ENCODE data around the gene DTWD2.
"Not testable (repeated sequence)": the region's sequence is repeated elsewhere in the genome, so short reads cannot be mapped to it uniquely, and the experiment has no call there.

Gene DTWD2

GRCh38 chr5:118857700-118858099 is 130.6 kb downstream of the DTWD2 start:
- Histone ChIP-seq H3K9ac (ENCODE audit: low read depth, low read length) (no peak overlapping the region), H3K27me3 (ENCODE audit: control insufficient read depth, insufficient read depth, low read length) (no peaks in the 10 kb centered on the region), H3K9me3 (replicated peaks; ENCODE audit: low read length) (no peaks in the 10 kb centered on the region), H3K4me1 (ENCODE audit: control insufficient read depth, insufficient read depth, low read length) (peaks cover 3% of the 10 kb centered on the region), H3K4me2 (ENCODE audit: low read length) (no peak overlapping the region), H3K36me3 (ENCODE audit: insufficient read depth, low read length) (no peaks in the 10 kb centered on the region), H3K4me3 (ENCODE audit: low read length) (no peak overlapping the region)

- H3K27me3 ChIP-seq (ENCODE audit: control insufficient read depth, insufficient read depth, low read length), result no peaks in the 10 kb centered on the region
- H3K9me3 ChIP-seq (replicated peaks; ENCODE audit: low read length), result no peaks in the 10 kb centered on the region
- H3K36me3 ChIP-seq (ENCODE audit: insufficient read depth, low read length), result no peaks in the 10 kb centered on the region
- no peak overlapping the region for H3K4me3 ChIP-seq (ENCODE audit: low read length)
- no peak overlapping the region for H3K9ac ChIP-seq (ENCODE audit: low read depth, low read length)
- H3K4me1 ChIP-seq (ENCODE audit: control insufficient read depth, insufficient read depth, low read length), result no peaks in the 10 kb centered on the region
- H3K4me2 ChIP-seq (ENCODE audit: low read length), result no peak overlapping the region
These were observed 133.5 kb downstream of the DTWD2 start for GRCh38 chr5:118854819-118855218.

- not testable (repeated sequence) for H3K4me2 ChIP-seq (ENCODE audit: low read length); H3K27me3 ChIP-seq (ENCODE audit: control insufficient read depth, insufficient read depth, low read length)
These were observed 136.6 kb downstream of the DTWD2 start for GRCh38 chr5:118851785-118852184.

GRCh38 chr5:118849507-118849906 is 138.8 kb downstream of the DTWD2 start:
- not testable (repeated sequence) for H3K9me3 ChIP-seq (replicated peaks; ENCODE audit: low read length); H3K4me1 ChIP-seq (ENCODE audit: control insufficient read depth, insufficient read depth, low read length); H3K36me3 ChIP-seq (ENCODE audit: insufficient read depth, low read length); H3K9ac ChIP-seq (ENCODE audit: low read depth, low read length); H3K4me3 ChIP-seq (ENCODE audit: low read length); H3K27me3 ChIP-seq (ENCODE audit: control insufficient read depth, insufficient read depth, low read length); H3K4me2 ChIP-seq (ENCODE audit: low read length)

More at GRCh38 chr5:118851785-118852184, 136.6 kb downstream of the DTWD2 start:
- not testable (repeated sequence) for H3K4me1 ChIP-seq (ENCODE audit: control insufficient read depth, insufficient read depth, low read length); H3K4me3 ChIP-seq (ENCODE audit: low read length); H3K9me3 ChIP-seq (replicated peaks; ENCODE audit: low read length); H3K36me3 ChIP-seq (ENCODE audit: insufficient read depth, low read length); H3K9ac ChIP-seq (ENCODE audit: low read depth, low read length)

- Histone ChIP-seq H3K9ac (ENCODE audit: low read depth, low read length) (no peak overlapping the region), H3K36me3 (ENCODE audit: insufficient read depth, low read length) (no peaks in the 10 kb centered on the region), H3K4me1 (ENCODE audit: control insufficient read depth, insufficient read depth, low read length) (no peaks in the 10 kb centered on the region)
These were observed 144.0 kb downstream of the DTWD2 start for GRCh38 chr5:118844351-118844750.

GRCh38 chr5:118834710-118835109 is 153.6 kb downstream of the DTWD2 start:
- Histone ChIP-seq H3K9me3 (replicated peaks; ENCODE audit: low read length) (no peaks in the 10 kb centered on the region), H3K4me3 (ENCODE audit: low read length) (no peak overlapping the region), H3K4me2 (ENCODE audit: low read length) (no peak overlapping the region), H3K27me3 (ENCODE audit: control insufficient read depth, insufficient read depth, low read length) (no peaks in the 10 kb centered on the region), H3K36me3 (ENCODE audit: insufficient read depth, low read length) (no peaks in the 10 kb centered on the region), H3K9ac (ENCODE audit: low read depth, low read length) (no peak overlapping the region), H3K4me1 (ENCODE audit: control insufficient read depth, insufficient read depth, low read length) (no peaks in the 10 kb centered on the region)

More at GRCh38 chr5:118844351-118844750, 144.0 kb downstream of the DTWD2 start:
- Histone ChIP-seq H3K4me2 (ENCODE audit: low read length) (no peak overlapping the region), H3K27me3 (ENCODE audit: control insufficient read depth, insufficient read depth, low read length) (no peaks in the 10 kb centered on the region), H3K9me3 (replicated peaks; ENCODE audit: low read length) (no peaks in the 10 kb centered on the region), H3K4me3 (ENCODE audit: low read length) (no peak overlapping the region)

GRCh38 chr5:118832974-118833373 is 155.4 kb downstream of the DTWD2 start:
- Histone ChIP-seq H3K9ac (ENCODE audit: low read depth, low read length) (no peak overlapping the region), H3K27me3 (ENCODE audit: control insufficient read depth, insufficient read depth, low read length) (no peaks in the 10 kb centered on the region), H3K36me3 (ENCODE audit: insufficient read depth, low read length) (no peaks in the 10 kb centered on the region), H3K4me2 (ENCODE audit: low read length) (no peak overlapping the region), H3K4me3 (ENCODE audit: low read length) (no peak overlapping the region), H3K9me3 (replicated peaks; ENCODE audit: low read length) (no peaks in the 10 kb centered on the region), H3K4me1 (ENCODE audit: control insufficient read depth, insufficient read depth, low read length) (no peaks in the 10 kb centered on the region)

GRCh38 chr5:118825226-118825625 is 163.1 kb downstream of the DTWD2 start:
- Histone ChIP-seq H3K9ac (ENCODE audit: low read depth, low read length) (no peak overlapping the region), H3K4me1 (ENCODE audit: control insufficient read depth, insufficient read depth, low read length) (no peaks in the 10 kb centered on the region), H3K4me3 (ENCODE audit: low read length) (no peak overlapping the region), H3K36me3 (ENCODE audit: insufficient read depth, low read length) (no peaks in the 10 kb centered on the region), H3K4me2 (ENCODE audit: low read length) (no peak overlapping the region), H3K9me3 (replicated peaks; ENCODE audit: low read length) (no peaks in the 10 kb centered on the region), H3K27me3 (ENCODE audit: control insufficient read depth, insufficient read depth, low read length) (no peaks in the 10 kb centered on the region)

- H3K4me1 ChIP-seq (ENCODE audit: control insufficient read depth, insufficient read depth, low read length), result no peaks in the 10 kb centered on the region
- H3K4me2 ChIP-seq (ENCODE audit: low read length), result no peak overlapping the region
- H3K4me3 ChIP-seq (ENCODE audit: low read length), result no peak overlapping the region
- no peaks in the 10 kb centered on the region for H3K9me3 ChIP-seq (replicated peaks; ENCODE audit: low read length)
- no peak overlapping the region for H3K9ac ChIP-seq (ENCODE audit: low read depth, low read length)
- no peaks in the 10 kb centered on the region for H3K36me3 ChIP-seq (ENCODE audit: insufficient read depth, low read length)
- no peaks in the 10 kb centered on the region for H3K27me3 ChIP-seq (ENCODE audit: control insufficient read depth, insufficient read depth, low read length)
These were observed 169.7 kb downstream of the DTWD2 start for GRCh38 chr5:118818604-118819003.

- Histone ChIP-seq H3K4me2 (ENCODE audit: low read length) (no peak overlapping the region), H3K4me1 (ENCODE audit: control insufficient read depth, insufficient read depth, low read length) (no peaks in the 10 kb centered on the region), H3K4me3 (ENCODE audit: low read length) (no peak overlapping the region), H3K27me3 (ENCODE audit: control insufficient read depth, insufficient read depth, low read length) (no peaks in the 10 kb centered on the region), H3K36me3 (ENCODE audit: insufficient read depth, low read length) (no peaks in the 10 kb centered on the region), H3K9ac (ENCODE audit: low read depth, low read length) (no peak overlapping the region), H3K9me3 (replicated peaks; ENCODE audit: low read length) (no peaks in the 10 kb centered on the region)
These were observed 179.9 kb downstream of the DTWD2 start for GRCh38 chr5:118808441-118808840.

- Histone ChIP-seq H3K4me1 (ENCODE audit: control insufficient read depth, insufficient read depth, low read length) (no peaks in the 10 kb centered on the region), H3K9ac (ENCODE audit: low read depth, low read length) (no peak overlapping the region), H3K9me3 (replicated peaks; ENCODE audit: low read length) (no peaks in the 10 kb centered on the region), H3K36me3 (ENCODE audit: insufficient read depth, low read length) (no peaks in the 10 kb centered on the region), H3K4me3 (ENCODE audit: low read length) (no peak overlapping the region), H3K4me2 (ENCODE audit: low read length) (no peak overlapping the region), H3K27me3 (ENCODE audit: control insufficient read depth, insufficient read depth, low read length) (no peaks in the 10 kb centered on the region)
These were observed 181.8 kb downstream of the DTWD2 start for GRCh38 chr5:118806571-118806970.

GRCh38 chr5:118802335-118802734 is 186.0 kb downstream of the DTWD2 start:
- no peaks in the 10 kb centered on the region for H3K27me3 ChIP-seq (ENCODE audit: control insufficient read depth, insufficient read depth, low read length)
- no peaks in the 10 kb centered on the region for H3K4me1 ChIP-seq (ENCODE audit: control insufficient read depth, insufficient read depth, low read length)
- H3K9ac ChIP-seq (ENCODE audit: low read depth, low read length), result no peak overlapping the region
- no peaks in the 10 kb centered on the region for H3K9me3 ChIP-seq (replicated peaks; ENCODE audit: low read length)
- H3K36me3 ChIP-seq (ENCODE audit: insufficient read depth, low read length), result no peaks in the 10 kb centered on the region
- H3K4me3 ChIP-seq (ENCODE audit: low read length), result no peak overlapping the region
- H3K4me2 ChIP-seq (ENCODE audit: low read length), result no peak overlapping the region

All from skeletal muscle satellite cell (primary cell).